OCI-LY3 (cell line): ENCODE data around the gene LRRC8D.

ENCODE experiments used
- H2AFZ ChIP-seq: fragments of 200-600, 300-600 bp; shearing (Covaris generic); 2 replicates; pipeline ENCODE4 v1.6.0; 2014; ENCODE audit warnings: antibody characterized with exemption, low read depth, low read length
- H3K27ac ChIP-seq: fragments of 200-600, 300-600 bp; sonication (generic); 2 replicates; pipeline ENCODE4 v1.5.1; 2014; ENCODE audit warnings: mild to moderate bottlenecking, low read length, moderate library complexity, mixed read lengths
- H3K27me3 ChIP-seq: fragments of 200-600, 300-600 bp; sonication (generic); 2 replicates; pipeline ENCODE4 v1.6.1; 2014; ENCODE audit warnings: low read depth, low read length, mixed read lengths
- H3K36me3 ChIP-seq: fragments of 200-600, 300-600 bp; sonication (generic); replicated peaks from 2 replicates; pipeline ENCODE3; 2014; ENCODE audit warnings: low read depth, low read length, mixed read lengths
- H3K4me1 ChIP-seq: fragments of 300-600, 200-600 bp; sonication (generic); 2 replicates; pipeline ENCODE4 v1.6.1; 2014; ENCODE audit warnings: low read length, mixed read lengths
- H3K4me2 ChIP-seq: fragments of 200-600, 300-600 bp; sonication (generic); 2 replicates; pipeline ENCODE4 v1.6.1; 2014; ENCODE audit warnings: low read length, mixed read lengths
- H3K4me3 ChIP-seq: fragments of 300-600, 200-600 bp; sonication (generic); 2 replicates; pipeline ENCODE4 v1.5.1; 2014; ENCODE audit warnings: antibody characterized with exemption, mild to moderate bottlenecking, low read length, moderate library complexity
- H3K79me2 ChIP-seq: fragments of 300-600, 200-600 bp; shearing (Covaris generic); 2 replicates; pipeline ENCODE4 v1.6.1; 2014; ENCODE audit warnings: mild to moderate bottlenecking, low read length, mixed read lengths
- H3K9ac ChIP-seq: fragments of 300-600, 200-600 bp; shearing (Covaris generic); 2 replicates; pipeline ENCODE4 v1.6.0; 2014; ENCODE audit warnings: mild to moderate bottlenecking, low read length, moderate library complexity
- H3K9me3 ChIP-seq: fragments of 200-600, 300-600 bp; shearing (Covaris generic); 2 replicates; pipeline ENCODE4 v1.6.1; 2014; ENCODE audit warnings: low read length, mixed read lengths; ENCODE audit not compliant: insufficient read depth
- H4K20me1 ChIP-seq: fragments of 200-600, 300-600 bp; sonication (generic); 2 replicates; pipeline ENCODE4 v1.6.1; 2016; ENCODE audit warnings: low read length, mixed read lengths; ENCODE audit not compliant: insufficient read depth
- EZH2phosphoT487 ChIP-seq: fragments of 200-600 bp; shearing (Covaris generic); IDR thresholded peaks from 2 replicates; pipeline ENCODE4 v1.6.1; 2018; ENCODE audit warnings: antibody characterized with exemption, mixed run types, low read depth
- TF ChIP-seq, protein P1 (sequence below): fragments of 200-600, 300-600 bp; sonication (generic); IDR thresholded peaks from 2 replicates; pipeline ENCODE4 v1.5.1; 2014; ENCODE audit warnings: antibody characterized with exemption, low read length, low read depth

The LRRC8D gene

DNA sequence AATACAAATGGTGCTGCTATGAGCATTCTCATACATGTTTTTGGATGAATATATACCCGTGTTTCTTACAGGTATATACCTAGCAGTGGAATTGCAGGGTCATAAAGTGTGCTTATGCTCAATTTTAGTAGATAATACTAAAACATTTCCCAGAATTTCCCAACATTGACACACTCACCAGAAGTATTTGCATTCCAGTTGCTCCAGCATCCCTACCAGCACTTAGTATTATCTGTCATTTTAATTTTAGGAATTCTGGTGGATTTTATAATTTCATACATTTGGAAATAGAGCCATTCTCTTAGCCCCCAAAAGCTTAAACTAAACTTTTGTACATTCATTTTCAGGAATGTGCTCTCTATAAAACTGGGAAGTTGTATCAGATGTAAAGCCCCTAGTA is 106.6 kb downstream of the LRRC8D start:
- peaks cover 7% of the 10 kb centered on the region for H3K4me1 ChIP-seq
- TF ChIP-seq, protein P1, sequence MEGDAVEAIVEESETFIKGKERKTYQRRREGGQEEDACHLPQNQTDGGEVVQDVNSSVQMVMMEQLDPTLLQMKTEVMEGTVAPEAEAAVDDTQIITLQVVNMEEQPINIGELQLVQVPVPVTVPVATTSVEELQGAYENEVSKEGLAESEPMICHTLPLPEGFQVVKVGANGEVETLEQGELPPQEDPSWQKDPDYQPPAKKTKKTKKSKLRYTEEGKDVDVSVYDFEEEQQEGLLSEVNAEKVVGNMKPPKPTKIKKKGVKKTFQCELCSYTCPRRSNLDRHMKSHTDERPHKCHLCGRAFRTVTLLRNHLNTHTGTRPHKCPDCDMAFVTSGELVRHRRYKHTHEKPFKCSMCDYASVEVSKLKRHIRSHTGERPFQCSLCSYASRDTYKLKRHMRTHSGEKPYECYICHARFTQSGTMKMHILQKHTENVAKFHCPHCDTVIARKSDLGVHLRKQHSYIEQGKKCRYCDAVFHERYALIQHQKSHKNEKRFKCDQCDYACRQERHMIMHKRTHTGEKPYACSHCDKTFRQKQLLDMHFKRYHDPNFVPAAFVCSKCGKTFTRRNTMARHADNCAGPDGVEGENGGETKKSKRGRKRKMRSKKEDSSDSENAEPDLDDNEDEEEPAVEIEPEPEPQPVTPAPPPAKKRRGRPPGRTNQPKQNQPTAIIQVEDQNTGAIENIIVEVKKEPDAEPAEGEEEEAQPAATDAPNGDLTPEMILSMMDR: no peak
- no peak for TF ChIP-seq EZH2phosphoT487
- no peak overlapping the region for H2AFZ ChIP-seq
- H3K9me3 ChIP-seq: no peaks in the 10 kb centered on the region
- no peaks in the 10 kb centered on the region for H3K79me2 ChIP-seq
- peaks cover 2% of the 10 kb centered on the region for H3K36me3 ChIP-seq
- H4K20me1 ChIP-seq: no peaks in the 10 kb centered on the region
- H3K27ac ChIP-seq: no peak overlapping the region
- no peak overlapping the region for H3K4me2 ChIP-seq
- no peak overlapping the region for H3K4me3 ChIP-seq
- no peak overlapping the region for H3K9ac ChIP-seq
- H3K27me3 ChIP-seq: no peaks in the 10 kb centered on the region

- no peaks in the 10 kb centered on the region for H3K27me3 ChIP-seq
- peaks cover 7% of the 10 kb centered on the region for H3K4me1 ChIP-seq
- H3K27ac ChIP-seq: no peak overlapping the region
- no peaks in the 10 kb centered on the region for H3K36me3 ChIP-seq
- TF ChIP-seq EZH2phosphoT487: no peak
- TF ChIP-seq, protein P1: no peak
- H4K20me1 ChIP-seq: no peaks in the 10 kb centered on the region
- H3K4me2 ChIP-seq: no peak overlapping the region
- H3K79me2 ChIP-seq: no peaks in the 10 kb centered on the region
- no peak overlapping the region for H3K9ac ChIP-seq
- H3K4me3 ChIP-seq: no peak overlapping the region
- no peak overlapping the region for H2AFZ ChIP-seq
- no peaks in the 10 kb centered on the region for H3K9me3 ChIP-seq
Observed at GRCh38 chr1:89928506-89928905, 107.7 kb downstream of the LRRC8D start.

- Histone ChIP-seq H3K79me2 (no peaks in the 10 kb centered on the region), H4K20me1 (no peaks in the 10 kb centered on the region), H3K9ac (no peak overlapping the region), H2AFZ (no peak overlapping the region), H3K36me3 (no peaks in the 10 kb centered on the region), H3K9me3 (no peaks in the 10 kb centered on the region), H3K4me1 (peaks cover 7% of the 10 kb centered on the region), H3K4me2 (no peak overlapping the region), H3K4me3 (no peak overlapping the region), H3K27ac (no peak overlapping the region), H3K27me3 (no peaks in the 10 kb centered on the region)
- TF ChIP-seq EZH2phosphoT487: no peak
- TF ChIP-seq, protein P1: no peak
Observed at GRCh38 chr1:89929467-89930063, 108.7 kb downstream of the LRRC8D start.

GRCh38 chr1:89930579-89930978 is 109.7 kb downstream of the LRRC8D start:
- H3K4me2 ChIP-seq: peak overlapping the region; percentile 10
- no peaks in the 10 kb centered on the region for H4K20me1 ChIP-seq
- TF ChIP-seq, protein P1: no peak
- no peak for TF ChIP-seq EZH2phosphoT487
- H3K9me3 ChIP-seq: no peaks in the 10 kb centered on the region
- H2AFZ ChIP-seq: no peak overlapping the region
- no peak overlapping the region for H3K9ac ChIP-seq
- no peak overlapping the region for H3K27ac ChIP-seq
- no peak overlapping the region for H3K4me3 ChIP-seq
- H3K79me2 ChIP-seq: no peaks in the 10 kb centered on the region
- no peaks in the 10 kb centered on the region for H3K36me3 ChIP-seq
- peaks cover 7% of the 10 kb centered on the region for H3K4me1 ChIP-seq
- H3K27me3 ChIP-seq: no peaks in the 10 kb centered on the region
